Stimulated activated effector memory CD8-positive, alpha-beta T cell treated with anti-CD3 and anti-CD28 coated beads, Interleukin-12 subunit alpha, Interleukin-12 subunit beta, amount 100 ng/mL, for 72 hours (primary cell): ENCODE measurements around the gene MTHFD2L.

ENCODE experiments used
- ATAC-seq: fragments of 150-1000 bp; cut with Tn5 transposase; 2 replicates; pipeline ENCODE4 v1.10.0; 2021
- DNase-seq, 2 donors: peaks; one replicate each; pipeline ENCODE4 v3.0.0; 2021 to 2022; ENCODE audit warnings: low spot score in 2 of 2
- H3K27ac Mint-ChIP-seq: one replicate; pipeline ENCODE4 v1.8.0; 2022; ENCODE audit warnings: mild to moderate bottlenecking, mixed read lengths
- H3K36me3 Mint-ChIP-seq: one replicate; pipeline ENCODE4 v1.8.0; 2022; ENCODE audit warnings: mild to moderate bottlenecking, mixed read lengths
- H3K4me1 Mint-ChIP-seq: one replicate; pipeline ENCODE4 v1.8.0; 2022; ENCODE audit warnings: mixed read lengths
- H3K4me3 Mint-ChIP-seq: one replicate; pipeline ENCODE4 v1.8.0; 2022; ENCODE audit warnings: mild to moderate bottlenecking, mixed read lengths
- H3K9me3 Mint-ChIP-seq: one replicate; pipeline ENCODE4 v1.8.0; 2022; ENCODE audit warnings: mixed read lengths

MTHFD2L gene

DNA sequence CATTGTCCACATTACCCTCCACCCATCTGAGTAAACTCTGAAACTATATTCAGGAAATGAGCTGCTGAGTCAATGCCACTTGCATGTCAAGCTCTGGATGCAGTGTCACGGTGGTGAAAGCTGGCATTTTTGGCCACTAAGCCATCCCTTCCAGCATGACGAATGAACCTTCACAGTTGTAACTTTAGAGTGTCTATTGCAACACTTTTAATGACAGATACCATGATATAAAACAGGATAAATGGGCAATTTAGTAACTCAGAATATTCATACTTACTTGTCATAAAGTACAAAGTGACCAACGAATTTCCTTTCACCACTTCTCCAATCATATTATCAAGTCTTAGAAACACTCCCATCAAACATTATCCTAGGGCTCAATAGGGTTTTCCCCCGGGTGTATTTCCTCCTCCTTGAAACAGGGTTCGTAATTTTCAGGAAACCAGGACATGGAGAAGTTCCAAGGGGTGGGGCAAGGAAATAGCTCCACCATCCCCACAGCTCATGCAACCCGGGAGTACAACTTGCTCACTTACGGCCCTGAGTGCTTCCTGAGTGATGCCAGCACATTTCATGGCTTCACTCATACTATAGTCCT, 73.1 kb downstream of the MTHFD2L start:
- no peak for DNase-seq
- H3K9me3 Mint-ChIP-seq, result no peaks in the 10 kb centered on the region
- H3K4me1 Mint-ChIP-seq, result peaks cover 4% of the 10 kb centered on the region
- ATAC-seq, result peak; percentile 87
- H3K27ac Mint-ChIP-seq, result no peak overlapping the region
- H3K36me3 Mint-ChIP-seq, result no peaks in the 10 kb centered on the region
- no peak overlapping the region for H3K4me3 Mint-ChIP-seq

DNA sequence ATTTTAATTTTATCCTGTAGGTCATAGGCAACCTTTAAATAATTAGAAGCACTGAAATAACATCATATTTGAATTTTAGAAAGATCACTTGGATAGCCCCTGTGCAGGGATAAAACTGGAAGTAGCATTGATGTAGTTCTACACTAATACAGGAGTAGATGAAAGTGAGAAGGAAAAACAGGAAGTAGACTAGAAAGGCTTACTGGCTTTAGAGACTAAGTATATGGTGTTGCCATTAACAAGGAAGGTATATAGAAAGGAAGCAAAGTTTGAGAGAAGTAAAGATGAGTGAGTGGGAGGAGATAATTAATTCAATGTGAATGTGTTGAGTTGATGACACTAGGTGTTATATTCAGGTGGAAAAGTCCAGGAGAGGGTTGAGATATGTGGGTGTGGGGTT, 77.2 kb downstream of the MTHFD2L start:
- Mint-ChIP-seq H3K4me3 (no peak overlapping the region), H3K4me1 (peaks cover 4% of the 10 kb centered on the region), H3K36me3 (no peaks in the 10 kb centered on the region), H3K27ac (no peak overlapping the region), H3K9me3 (no peaks in the 10 kb centered on the region)
- ATAC-seq (no peak), DNase-seq (no peak)

DNA sequence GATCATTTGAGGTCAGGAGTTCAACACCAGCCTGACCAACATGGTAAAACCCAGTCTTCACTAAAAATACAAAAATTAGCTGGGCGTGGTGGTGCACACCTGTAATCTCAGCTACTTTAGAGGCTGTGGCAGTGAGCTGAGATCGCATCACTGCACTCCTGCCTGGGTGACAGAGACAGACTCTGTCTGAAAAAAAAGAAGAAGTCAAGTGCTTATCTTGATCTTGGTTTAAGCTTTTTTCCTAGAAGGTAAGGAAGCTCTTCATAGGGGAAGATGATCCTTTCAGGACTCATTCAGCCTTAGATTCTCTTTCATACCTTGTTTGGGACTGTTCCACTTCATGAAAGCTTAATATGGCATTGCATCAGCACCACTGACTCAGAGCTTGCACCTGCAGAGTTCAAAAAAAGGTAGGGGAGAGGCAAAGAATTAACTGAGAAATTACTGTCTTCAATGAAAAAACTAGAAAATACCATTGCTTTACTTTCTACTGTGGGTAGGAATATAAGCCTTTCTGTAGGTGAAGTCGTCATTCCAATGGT, 79.6 kb downstream of the MTHFD2L start:
- Mint-ChIP-seq H3K4me1 (no peaks in the 10 kb centered on the region), H3K9me3 (no peaks in the 10 kb centered on the region), H3K27ac (no peak overlapping the region), H3K36me3 (no peaks in the 10 kb centered on the region), H3K4me3 (no peak overlapping the region)
- ATAC-seq (no peak), DNase-seq (no peak)

DNA sequence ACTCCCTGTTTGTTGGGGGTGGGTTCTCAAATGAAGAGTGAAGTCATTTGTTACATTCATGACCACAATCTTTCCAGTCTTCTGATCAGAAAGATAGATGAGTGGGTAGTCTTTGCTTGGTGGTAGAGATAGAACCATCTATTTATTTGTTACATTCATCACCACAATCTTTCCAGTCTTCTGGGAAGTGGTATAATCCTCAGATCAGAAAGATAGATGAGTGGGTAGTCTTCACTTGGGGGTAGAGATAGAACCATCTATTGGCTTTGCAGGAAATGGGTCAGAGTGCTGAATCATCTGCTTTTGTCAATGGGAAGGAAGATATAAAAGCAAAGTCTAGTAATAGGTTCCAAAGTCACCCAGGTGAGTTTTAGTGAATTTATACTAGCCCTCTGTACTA, 86.1 kb downstream of the MTHFD2L start:
- Mint-ChIP-seq H3K4me3 (no peak overlapping the region), H3K36me3 (no peaks in the 10 kb centered on the region), H3K4me1 (no peaks in the 10 kb centered on the region), H3K9me3 (no peaks in the 10 kb centered on the region), H3K27ac (no peak overlapping the region)
- DNase-seq, result no peak
- peak; percentile 62 for ATAC-seq

DNA sequence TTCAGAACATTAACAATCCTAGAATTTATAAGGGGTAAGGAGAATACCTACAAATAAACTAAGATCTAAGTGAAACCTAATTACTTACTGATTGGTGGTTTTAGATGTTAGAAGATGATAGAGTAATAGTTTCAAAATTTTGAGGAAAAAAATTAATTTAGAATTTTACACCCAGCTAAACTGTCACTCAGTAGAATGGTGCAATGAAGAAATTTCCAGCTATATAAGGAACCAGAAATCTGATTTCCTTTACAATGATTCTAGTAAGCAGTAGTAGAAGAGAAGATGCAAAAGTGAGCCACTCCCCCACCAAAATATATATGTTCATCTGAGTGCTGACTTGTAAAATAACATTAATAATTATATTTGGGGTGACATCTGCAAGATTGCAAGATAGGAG, 95.0 kb downstream of the MTHFD2L start:
- Mint-ChIP-seq H3K4me1 (no peaks in the 10 kb centered on the region), H3K4me3 (no peak overlapping the region), H3K9me3 (peaks cover 18% of the 10 kb centered on the region), H3K36me3 (no peaks in the 10 kb centered on the region), H3K27ac (no peak overlapping the region)
- DNase-seq, result no peak
- no peak for ATAC-seq

DNA sequence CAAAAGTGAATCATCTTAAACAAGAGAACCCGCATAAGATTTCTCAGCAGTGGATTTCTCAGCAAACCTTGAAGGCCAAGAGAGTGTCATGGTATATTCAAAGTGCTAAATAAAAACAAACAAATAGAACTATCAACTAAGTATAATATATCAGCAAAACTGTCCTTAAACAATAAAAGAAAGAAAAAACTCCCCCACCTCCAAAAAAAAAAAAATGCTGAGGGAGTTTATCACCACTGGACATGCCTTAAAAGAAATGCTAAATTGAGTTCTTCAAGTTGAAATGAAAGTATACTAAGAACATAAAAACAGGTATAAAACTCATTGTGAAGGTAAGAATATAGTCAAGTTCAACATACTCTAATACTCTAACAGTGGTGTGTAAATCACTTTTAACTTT, 96.5 kb downstream of the MTHFD2L start:
- H3K4me1 Mint-ChIP-seq, result no peaks in the 10 kb centered on the region
- no peak for ATAC-seq
- H3K9me3 Mint-ChIP-seq, result peaks cover 18% of the 10 kb centered on the region
- no peak overlapping the region for H3K4me3 Mint-ChIP-seq
- DNase-seq, result no peak
- no peak overlapping the region for H3K27ac Mint-ChIP-seq
- H3K36me3 Mint-ChIP-seq, result no peaks in the 10 kb centered on the region

GRCh38 chr4:74255096-74255495, 97.2 kb downstream of the MTHFD2L start:
- peaks cover 16% of the 10 kb centered on the region for H3K9me3 Mint-ChIP-seq
- no peak for DNase-seq
- H3K4me3 Mint-ChIP-seq, result no peak overlapping the region
- H3K27ac Mint-ChIP-seq, result no peak overlapping the region
- no peaks in the 10 kb centered on the region for H3K36me3 Mint-ChIP-seq
- ATAC-seq, result no peak
- H3K4me1 Mint-ChIP-seq, result no peaks in the 10 kb centered on the region

DNA sequence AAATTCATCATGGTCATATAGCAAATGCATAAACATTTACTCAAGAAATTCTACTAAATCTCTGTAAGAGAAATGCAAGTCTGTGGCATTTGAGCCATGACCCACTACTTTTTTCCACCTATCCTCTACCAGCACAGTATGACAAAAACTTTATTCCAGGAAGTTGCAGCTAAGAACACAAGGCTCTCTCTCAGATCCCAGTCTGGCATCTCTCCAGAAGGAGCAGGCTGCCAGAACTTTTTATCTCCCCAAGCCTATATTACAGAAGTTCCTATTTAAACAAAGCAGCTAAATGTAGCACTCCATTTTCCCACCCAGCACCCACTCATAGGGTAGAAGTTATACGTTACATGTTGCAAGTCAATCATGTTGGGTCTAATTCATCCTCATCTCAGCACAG, 101.0 kb downstream of the MTHFD2L start:
- Mint-ChIP-seq H3K9me3 (no peaks in the 10 kb centered on the region), H3K36me3 (no peaks in the 10 kb centered on the region), H3K27ac (no peak overlapping the region), H3K4me3 (no peak overlapping the region), H3K4me1 (no peaks in the 10 kb centered on the region)
- ATAC-seq (no peak), DNase-seq (no peak)

- Mint-ChIP-seq H3K9me3 (no peaks in the 10 kb centered on the region), H3K36me3 (no peaks in the 10 kb centered on the region), H3K4me3 (no peak overlapping the region), H3K27ac (no peak overlapping the region), H3K4me1 (no peaks in the 10 kb centered on the region)
- no peak for ATAC-seq
- DNase-seq, result no peak
Measured at GRCh38 chr4:74260036-74260435, 102.1 kb downstream of the MTHFD2L start.

DNA sequence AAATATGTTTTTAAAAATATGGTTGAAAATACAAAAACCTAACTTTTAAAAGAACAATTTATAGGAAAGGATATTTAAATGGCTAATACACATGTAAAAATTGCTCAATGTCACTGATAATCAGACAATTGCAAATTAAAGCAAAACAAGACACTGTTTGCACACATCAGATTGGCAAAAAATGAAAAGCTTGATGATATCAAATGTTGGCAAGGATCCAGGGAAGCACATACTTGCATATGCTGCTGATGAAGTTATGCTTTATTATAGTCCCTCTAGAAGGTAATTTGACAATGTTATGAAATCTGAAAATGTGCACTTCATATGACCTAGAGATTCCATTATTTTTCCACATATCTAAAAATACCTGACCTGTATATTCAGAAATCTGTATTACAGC, 104.6 kb downstream of the MTHFD2L start:
- no peak overlapping the region for H3K27ac Mint-ChIP-seq
- H3K4me3 Mint-ChIP-seq, result no peak overlapping the region
- H3K9me3 Mint-ChIP-seq, result no peaks in the 10 kb centered on the region
- ATAC-seq (no peak), DNase-seq (no peak)
- H3K36me3 Mint-ChIP-seq, result no peaks in the 10 kb centered on the region
- no peaks in the 10 kb centered on the region for H3K4me1 Mint-ChIP-seq

GRCh38 chr4:74263551-74263950, 105.6 kb downstream of the MTHFD2L start:
- no peak overlapping the region for H3K4me3 Mint-ChIP-seq
- no peaks in the 10 kb centered on the region for H3K4me1 Mint-ChIP-seq
- H3K9me3 Mint-ChIP-seq, result no peaks in the 10 kb centered on the region
- no peak overlapping the region for H3K27ac Mint-ChIP-seq
- DNase-seq (no peak), ATAC-seq (no peak)
- H3K36me3 Mint-ChIP-seq, result no peaks in the 10 kb centered on the region

GRCh38 chr4:74266081-74266480, 108.2 kb downstream of the MTHFD2L start:
- Mint-ChIP-seq H3K4me3 (no peak overlapping the region), H3K9me3 (no peaks in the 10 kb centered on the region), H3K27ac (no peak overlapping the region), H3K36me3 (no peaks in the 10 kb centered on the region), H3K4me1 (no peaks in the 10 kb centered on the region)
- ATAC-seq (no peak), DNase-seq (no peak)

- DNase-seq, result no peak
- ATAC-seq, result no peak
- Mint-ChIP-seq H3K36me3 (no peaks in the 10 kb centered on the region), H3K4me3 (no peak overlapping the region), H3K9me3 (no peaks in the 10 kb centered on the region), H3K4me1 (no peaks in the 10 kb centered on the region), H3K27ac (no peak overlapping the region)
Measured at GRCh38 chr4:74267998-74268606, 110.2 kb downstream of the MTHFD2L start.

GRCh38 chr4:74268643-74269042, 110.7 kb downstream of the MTHFD2L start:
- DNase-seq (no peak), ATAC-seq (no peak)
- H3K36me3 Mint-ChIP-seq, result no peaks in the 10 kb centered on the region
- no peak overlapping the region for H3K27ac Mint-ChIP-seq
- H3K9me3 Mint-ChIP-seq, result no peaks in the 10 kb centered on the region
- H3K4me1 Mint-ChIP-seq, result no peaks in the 10 kb centered on the region
- no peak overlapping the region for H3K4me3 Mint-ChIP-seq

- DNase-seq (no peak), ATAC-seq (no peak)
- H3K27ac Mint-ChIP-seq, result no peak overlapping the region
- H3K4me1 Mint-ChIP-seq, result no peaks in the 10 kb centered on the region
- H3K9me3 Mint-ChIP-seq, result no peaks in the 10 kb centered on the region
- no peaks in the 10 kb centered on the region for H3K36me3 Mint-ChIP-seq
- H3K4me3 Mint-ChIP-seq, result no peak overlapping the region
Measured at GRCh38 chr4:74278490-74278889, 120.6 kb downstream of the MTHFD2L start.

DNA sequence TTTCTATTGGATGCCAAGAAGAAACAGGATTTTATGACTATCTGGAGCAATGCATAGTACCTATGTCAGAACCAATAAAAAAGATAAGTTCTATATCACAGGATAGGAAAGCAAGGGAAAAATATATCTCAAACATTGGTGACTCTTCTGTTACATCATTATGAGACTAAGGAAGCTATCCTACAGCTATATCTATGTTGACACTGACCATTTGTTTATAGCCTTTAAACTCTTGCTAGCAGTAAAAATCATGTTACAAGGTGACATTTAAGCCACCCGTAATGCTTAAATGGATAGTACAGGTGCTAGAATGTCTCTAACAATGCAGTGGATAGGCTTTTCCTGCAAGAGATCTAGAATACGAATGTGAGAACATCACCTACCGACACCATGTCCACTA, 121.8 kb downstream of the MTHFD2L start:
- DNase-seq, result no peak
- no peaks in the 10 kb centered on the region for H3K36me3 Mint-ChIP-seq

More for the DNA sequence above, 121.8 kb downstream of the MTHFD2L start:
- ATAC-seq, result no peak
- Mint-ChIP-seq H3K9me3 (no peaks in the 10 kb centered on the region), H3K4me1 (no peaks in the 10 kb centered on the region), H3K27ac (no peak overlapping the region), H3K4me3 (no peak overlapping the region)
